Measurements from ENCODE around the gene SPDYA.

DNA sequence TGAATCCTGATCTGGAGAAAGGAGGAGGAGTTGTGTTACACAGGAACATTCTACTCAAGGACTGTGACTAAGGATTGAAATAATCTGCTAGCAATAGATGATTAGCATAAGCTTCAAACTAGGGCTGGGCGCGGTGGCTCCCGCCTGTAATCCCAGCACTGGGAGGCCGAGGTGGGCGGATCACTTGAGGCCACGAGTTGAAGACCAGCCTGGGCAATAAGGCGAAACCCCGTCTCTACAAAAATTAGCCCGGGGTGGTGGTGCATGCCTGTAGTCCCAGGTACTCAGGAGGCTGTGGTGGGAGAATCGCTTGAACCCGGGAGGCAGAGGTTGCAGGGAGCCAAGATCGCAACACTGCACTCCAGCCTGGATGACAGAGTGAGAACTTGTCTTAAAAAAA is 58.0 kb downstream of the SPDYA start:
- TF ChIP-seq SMC3 (IDR thresholded peaks at IDR 0.05; ENCODE audit: low read depth, low read length) (no peak), MXI1 (IDR thresholded peaks at IDR 0.05; ENCODE audit: borderline replicate concordance, low read depth, low read length) (no peak), BHLHE40 (IDR thresholded peaks at IDR 0.05; ENCODE audit: low read depth, low read length) (no peak), CTCF (conservative IDR thresholded peaks at IDR 0.05; ENCODE audit: low read depth, low read length) (no peak), POLR2A (IDR thresholded peaks at IDR 0.05; ENCODE audit: low read depth, low read length) (no peak), RAD21 (IDR thresholded peaks at IDR 0.05; ENCODE audit: low read length) (no peak)
